Ovary (tissue), 9 donors: Measurements from ENCODE around the gene CHCHD6. TPM values are rescaled to one million over a fixed set of nuclear protein-coding genes. Genes with fewer than 3 reads are reported as not detected.

Source experiments
- DNase-seq, 5 donors: peaks; one replicate each; pipeline ENCODE4 v3.0.0-alpha.2; 2019 to 2020
- H3K27ac ChIP-seq, 2 donors: fragments of 200-600 bp; one replicate each; pipeline versions ENCODE4 v1.5.1 to v1.8.0; 2019 to 2022
- H3K27me3 ChIP-seq: fragments of 200-600 bp; one replicate; pipeline ENCODE4 v1.8.0; 2022
- H3K36me3 ChIP-seq: fragments of 200-600 bp; sonication (generic); one replicate; pipeline ENCODE4 v1.5.1; 2019
- H3K4me1 ChIP-seq: one replicate; pipeline ENCODE4 v1.8.1; 2013; ENCODE audit warnings: mild to moderate bottlenecking, moderate library complexity; ENCODE audit not compliant: insufficient read depth
- H3K4me3 ChIP-seq: fragments of 200-600 bp; sonication (generic); one replicate; pipeline ENCODE4 v1.5.1; 2017
- H3K9me3 ChIP-seq, 2 donors: fragments of 200-600 bp in 1 of 2; sonication (generic) in 1 of 2; one replicate each; pipeline versions ENCODE4 v1.5.1 to v1.8.1; 2013 to 2019; ENCODE audit warnings: mild to moderate bottlenecking in 1 of 2, moderate library complexity in 1 of 2
- EP300 ChIP-seq: sonication (generic); formaldehyde crosslinking; IDR thresholded peaks from one replicate; pipeline ENCODE4 v1.6.1; 2017; ENCODE audit warnings: antibody characterized with exemption
- POLR2A ChIP-seq: fragments of 450-650 bp; IDR thresholded peaks from one replicate; pipeline ENCODE4 v1.6.1; 2017; ENCODE audit warnings: antibody characterized with exemption, mild to moderate bottlenecking, moderate library complexity
- WGBS, 3 donors: extraction: QIAGEN DNeasy Blood & Tissue Kit in 1 of 3; methylation state at CpG; one replicate each; pipeline versions ENCODE4 v1.1.5 to v1.1.7; 2013 to 2017; 5-methylcytosine and 5-hydroxymethylcytosine counted together
- intact Hi-C, 4 donors: fragments of 100-400 bp; cut with DNase I; formaldehyde crosslinking; loops; one replicate each; pipeline versions ENCODE4 v1.11.0 to v1.15.1; 2022 to 2023
- polyA plus RNA-seq, 2 donors: library from polyadenylated mRNA; stranded (reverse); fragments of 200-250 nt in 1 of 2; fragments of 350-450 nt in 1 of 2; fragmentation: Illumina TruSeq in 1 of 2; extraction: RNeasy Lipid Tissue Mini Kit (QIAGEN cat#74804) in 1 of 2; gene quantifications; one replicate each; pipeline ENCODE4 v1.2.3, GENCODE V29; 2013 to 2014
- total RNA-seq, 7 donors: library from RNA; depleted of rRNA in 2 of 7; stranded (reverse); fragments of >200 nt in 2 of 7; fragmentation: NEBNext Ultra II Directional in 3 of 7; extraction: Animal tissue kit (Norgen Biotek cat#: 25700) in 3 of 7; gene quantifications; one replicate each; pipeline versions ENCODE4 v1.1.0 to v1.2.4, GENCODE V29; 2016 to 2023
- TF ChIP-seq, protein P1 (sequence below), 3 donors: fragments of 450-650 bp in 2 of 3; fragments of 200-600 bp in 1 of 3; IDR thresholded peaks; one replicate each; pipeline versions ENCODE4 v1.5.1 to v1.8.0; 2016 to 2022; ENCODE audit warnings: antibody characterized with exemption in 3 of 3, mild to moderate bottlenecking in 1 of 3
- donor health status: DM: no; HTN: no; CAD: no; lungs with moderate emphysema.
- donor health status: DM: no; HTN: no; CAD: no.
- donor health status: Bipolar disorder and iron deficiency.
- donor health status: DM: yes; HTN: yes; CAD: no.
- donor health status: DM: no; HTN: no; CAD: no.
- donor health status: DM: yes; HTN: yes; CAD: no.

Gene CHCHD6
- total and polyA plus RNA-seq, 9 donors = 8.5 to 24.6 (median 19.5) TPM

DNA sequence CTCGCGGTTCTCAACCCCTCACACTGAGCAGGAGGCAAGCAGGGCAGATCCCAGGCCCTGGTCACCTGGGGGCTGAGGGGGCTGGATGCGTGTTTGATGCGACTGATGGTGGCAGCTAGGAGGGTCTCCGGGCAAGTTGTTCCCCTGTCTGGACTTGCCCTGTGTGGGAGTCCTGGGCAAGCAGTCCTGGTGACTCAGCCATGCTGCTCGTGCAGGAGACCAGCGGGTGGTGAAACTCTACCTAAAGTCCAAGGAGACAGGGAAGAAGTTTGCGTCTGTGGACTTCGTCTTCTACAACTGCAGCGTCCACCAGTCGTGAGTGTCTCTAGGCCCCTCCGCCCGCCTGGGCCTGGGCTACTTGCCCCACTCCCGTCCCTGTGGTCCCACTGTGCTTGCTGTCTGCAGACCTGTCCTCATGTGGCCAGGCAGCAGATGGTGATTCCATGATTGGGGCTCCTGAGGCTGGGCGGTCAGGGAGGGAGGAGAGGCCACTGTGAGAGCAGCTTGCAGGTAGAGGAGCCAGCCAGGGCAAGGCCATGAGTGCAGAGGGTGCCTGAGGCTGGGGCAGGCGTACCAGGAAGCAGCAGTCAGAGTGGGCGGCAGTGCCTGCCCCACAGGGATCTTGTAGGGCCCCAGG lies 301.9 kb downstream of the CHCHD6 start:
- Histone ChIP-seq H3K4me3 (no peak overlapping the region), H3K9me3 (no peaks in the 10 kb centered on the region), H3K4me1 (peaks cover 13% of the 10 kb centered on the region), H3K27me3 (no peaks in the 10 kb centered on the region), H3K27ac (no peak overlapping the region), H3K36me3 (no peaks in the 10 kb centered on the region)
- intact Hi-C loops = no loop called here
- TF ChIP-seq, protein P1, sequence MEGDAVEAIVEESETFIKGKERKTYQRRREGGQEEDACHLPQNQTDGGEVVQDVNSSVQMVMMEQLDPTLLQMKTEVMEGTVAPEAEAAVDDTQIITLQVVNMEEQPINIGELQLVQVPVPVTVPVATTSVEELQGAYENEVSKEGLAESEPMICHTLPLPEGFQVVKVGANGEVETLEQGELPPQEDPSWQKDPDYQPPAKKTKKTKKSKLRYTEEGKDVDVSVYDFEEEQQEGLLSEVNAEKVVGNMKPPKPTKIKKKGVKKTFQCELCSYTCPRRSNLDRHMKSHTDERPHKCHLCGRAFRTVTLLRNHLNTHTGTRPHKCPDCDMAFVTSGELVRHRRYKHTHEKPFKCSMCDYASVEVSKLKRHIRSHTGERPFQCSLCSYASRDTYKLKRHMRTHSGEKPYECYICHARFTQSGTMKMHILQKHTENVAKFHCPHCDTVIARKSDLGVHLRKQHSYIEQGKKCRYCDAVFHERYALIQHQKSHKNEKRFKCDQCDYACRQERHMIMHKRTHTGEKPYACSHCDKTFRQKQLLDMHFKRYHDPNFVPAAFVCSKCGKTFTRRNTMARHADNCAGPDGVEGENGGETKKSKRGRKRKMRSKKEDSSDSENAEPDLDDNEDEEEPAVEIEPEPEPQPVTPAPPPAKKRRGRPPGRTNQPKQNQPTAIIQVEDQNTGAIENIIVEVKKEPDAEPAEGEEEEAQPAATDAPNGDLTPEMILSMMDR (IDR thresholded peaks at IDR 0.05) = no peak
- TF ChIP-seq POLR2A = no peak
- TF ChIP-seq EP300 = no peak
- 92 to 93% (median 92%) methylated on average over 17 of the region's 17 CpGs for WGBS, 3 donors
- no peak for DNase-seq

DNA sequence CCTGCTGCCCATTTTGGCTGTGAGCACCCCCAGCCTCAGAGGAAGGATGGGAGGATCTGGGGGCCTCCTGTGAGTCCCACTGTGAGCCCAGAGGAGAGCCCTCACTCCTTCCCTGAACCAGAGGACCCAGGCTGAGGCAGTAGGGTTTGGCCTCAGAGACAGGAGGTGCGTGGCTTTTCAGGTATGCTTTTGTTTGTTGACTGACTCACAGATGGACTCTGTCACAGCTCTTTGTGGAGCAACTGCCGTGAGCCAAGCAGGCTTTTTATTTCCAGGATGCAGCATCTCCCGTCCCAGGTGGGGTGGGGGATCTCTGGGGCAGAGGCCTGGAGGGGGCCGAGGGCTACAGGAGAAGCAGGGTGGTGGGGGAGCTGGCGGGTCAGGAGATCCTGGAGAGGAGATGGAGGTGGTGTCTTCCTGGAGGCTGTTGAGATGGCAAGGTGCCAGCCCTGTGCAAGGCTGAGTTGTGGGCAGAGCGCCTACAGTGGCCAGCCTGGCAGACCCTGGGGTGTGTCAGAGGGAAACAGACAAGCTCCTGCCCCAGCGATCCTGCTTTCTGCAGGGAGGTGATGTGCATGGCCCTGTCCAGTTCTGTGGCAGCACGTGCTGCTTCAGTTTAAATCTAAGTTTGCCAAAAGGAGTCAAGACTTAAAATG lies 302.9 kb downstream of the CHCHD6 start:
- no peak for DNase-seq
- Histone ChIP-seq H3K4me1 (peaks cover 9% of the 10 kb centered on the region), H3K27ac (no peak overlapping the region), H3K9me3 (no peaks in the 10 kb centered on the region), H3K4me3 (no peak overlapping the region), H3K27me3 (no peaks in the 10 kb centered on the region), H3K36me3 (no peaks in the 10 kb centered on the region)
- 84 to 90% (median 84%) methylated on average over 8 of the region's 8 CpGs for WGBS, 3 donors
- TF ChIP-seq POLR2A = no peak
- TF ChIP-seq, protein P1 (IDR thresholded peaks at IDR 0.05) = no peak
- no peak for TF ChIP-seq EP300
- intact Hi-C loops = no loop called here

DNA sequence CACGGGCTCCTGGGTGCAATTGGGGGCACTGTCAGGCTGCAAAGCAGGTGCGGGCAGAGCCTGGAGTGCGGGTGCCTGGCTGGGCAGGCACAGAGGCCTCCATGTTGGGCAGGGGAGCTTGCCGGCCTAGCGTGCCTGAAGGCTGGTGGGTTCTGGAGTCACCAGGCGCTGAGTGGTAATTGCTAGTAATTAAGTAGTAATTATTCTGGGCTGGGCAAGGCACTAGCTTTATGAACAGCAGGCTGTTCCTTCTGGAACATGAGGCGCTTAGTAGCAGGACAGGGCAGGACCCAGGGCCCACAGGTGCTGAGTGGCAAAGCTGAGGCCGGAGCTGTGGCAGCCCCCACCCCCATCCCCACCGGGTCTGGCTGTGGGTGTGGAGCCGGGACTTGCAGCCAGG lies 304.2 kb downstream of the CHCHD6 start:
- Histone ChIP-seq H3K36me3 (no peaks in the 10 kb centered on the region), H3K9me3 (no peaks in the 10 kb centered on the region), H3K27ac (no peak overlapping the region), H3K27me3 (no peaks in the 10 kb centered on the region), H3K4me3 (no peak overlapping the region), H3K4me1 (no peaks in the 10 kb centered on the region)
- TF ChIP-seq POLR2A (no peak), EP300 (no peak)
- TF ChIP-seq, protein P1 (IDR thresholded peaks at IDR 0.05) = no peak
- DNase-seq = no peak
- WGBS, 3 donors = 79 to 82% (median 79%) methylated on average over 10 of the region's 10 CpGs
- intact Hi-C loops = no loop called here

DNA sequence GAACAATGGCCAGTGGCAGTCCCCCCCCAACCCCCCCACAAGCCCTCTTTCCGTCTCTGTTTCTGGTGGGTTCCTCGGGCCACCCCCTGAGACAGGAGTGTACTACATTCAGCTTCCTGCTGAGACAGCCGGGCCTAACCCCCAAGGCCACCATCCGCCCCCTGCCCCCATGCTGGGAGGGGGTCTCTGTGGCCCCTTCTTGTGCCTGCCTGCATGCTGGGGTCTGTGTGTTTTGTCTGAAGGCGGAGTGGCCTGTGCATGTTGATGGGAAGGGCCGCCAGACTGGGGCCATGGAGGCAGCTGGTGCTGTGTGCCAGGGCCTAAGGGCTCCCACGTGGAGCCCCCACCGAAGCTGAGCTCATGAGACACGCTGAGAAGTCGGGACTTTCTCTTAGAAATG lies 305.5 kb downstream of the CHCHD6 start:
- DNase-seq = no peak
- H3K36me3 ChIP-seq = no peaks in the 10 kb centered on the region
- H3K4me3 ChIP-seq = no peak overlapping the region
- H3K27ac ChIP-seq = no peak overlapping the region
- no peaks in the 10 kb centered on the region for H3K27me3 ChIP-seq
- WGBS, 3 donors = 64 to 71% (median 64%) methylated on average over 10 of the region's 10 CpGs
- TF ChIP-seq, protein P1 (IDR thresholded peaks at IDR 0.05) = no peak
- TF ChIP-seq EP300 = no peak
- no peak for TF ChIP-seq POLR2A
- intact Hi-C loops = no loop called here
- H3K9me3 ChIP-seq = no peaks in the 10 kb centered on the region
- no peaks in the 10 kb centered on the region for H3K4me1 ChIP-seq

Other genes starting within 250 kb of the CHCHD6 start
- 10 to 100 TPM; 32.2 to 47.3 (median 32.9) TPM for gene ZXDC, start 228.3 kb upstream of the CHCHD6 start, total RNA-seq
- 10 to 100 TPM; 14.4 to 18.5 TPM for gene ZXDC, start 228.3 kb upstream of the CHCHD6 start, polyA plus RNA-seq
- gene UROC1, start 186.5 kb upstream of the CHCHD6 start, total RNA-seq = under 1 TPM in 4 of 7 donors, not detected in 3; 0.08 to 0.32 (median 0.15) TPM
- under 1 TPM in 1 of 2 donors, not detected in 1; 0.06 TPM for gene UROC1, start 186.5 kb upstream of the CHCHD6 start, polyA plus RNA-seq
- gene CHST13, start 180.1 kb upstream of the CHCHD6 start, total RNA-seq = under 1 TPM in 4 of 7 donors, not detected in 3; 0.12 to 0.87 (median 0.44) TPM
- under 1 TPM in 1 of 2 donors, not detected in 1; 0.15 TPM for gene CHST13, start 180.1 kb upstream of the CHCHD6 start, polyA plus RNA-seq
- under 1 TPM in 3 of 7 donors, not detected in 4; 0.12 to 0.40 (median 0.30) TPM for gene C3orf22, start 145.3 kb upstream of the CHCHD6 start, total RNA-seq
- gene C3orf22, start 145.3 kb upstream of the CHCHD6 start, polyA plus RNA-seq = under 1 TPM in 1 of 2 donors, not detected in 1; 0.04 TPM
- gene TXNRD3, start 49.1 kb upstream of the CHCHD6 start, total RNA-seq = 10 to 100 TPM; 10.1 to 25.3 (median 20.5) TPM
- 10 to 100 TPM; 11.1 to 17.9 TPM for gene TXNRD3, start 49.1 kb upstream of the CHCHD6 start, polyA plus RNA-seq